H1 (cell line): ENCODE measurements around the gene TET1. TPM values are rescaled to one million over a fixed set of nuclear protein-coding genes. Genes with fewer than 3 reads are reported as not detected.
A peak's percentile ranks its signal among the peaks of the same experiment; 100 is the strongest.

ENCODE experiments used
- CTCF ChIA-PET: fragments of 300-600 bp; sonication (Branson Sonifier 250); formaldehyde crosslinking; loops from one replicate; lab custom pipeline; 2021; ENCODE audit not compliant: partially characterized antibody; lab: Charles Lee
- POLR2A ChIA-PET: fragments of 300-600 bp; sonication (Branson Sonifier 250); formaldehyde crosslinking; loops from one replicate; lab custom pipeline; 2021; ENCODE audit warnings: inconsistent platforms; ENCODE audit not compliant: partially characterized antibody; lab: Charles Lee
- DNase-seq, 2 experiments: peaks; one replicate each; pipeline versions ENCODE4 v3.0.0 to v3.0.0-alpha.2; 2010 to 2022; ENCODE audit warnings: low spot score in 2 of 2, low read depth in 1 of 2, mixed read lengths in 1 of 2
- FAIRE-seq: peaks from 2 replicates; lab custom pipeline; 2011; peaks lifted over from hg19 to GRCh38; lab: Jason Lieb, UNC
- H2AFZ ChIP-seq: 2 replicates; pipeline ENCODE4 v1.8.1; 2012; ENCODE audit warnings: low read length, inconsistent platforms
- H2AK5ac ChIP-seq: 2 replicates; pipeline ENCODE4 v1.6.1; 2013; ENCODE audit warnings: low read depth, low read length
- H2BK120ac ChIP-seq: replicated peaks from 2 replicates; pipeline ENCODE3; 2013; ENCODE audit warnings: low read depth, low read length, inconsistent platforms
- H2BK12ac ChIP-seq: 2 replicates; pipeline ENCODE4 v1.6.1; 2013; ENCODE audit warnings: low read depth, low read length
- H2BK15ac ChIP-seq: 2 replicates; pipeline ENCODE4 v1.6.1; 2013; ENCODE audit warnings: low read length
- H2BK20ac ChIP-seq: 2 replicates; pipeline ENCODE4 v1.6.1; 2013; ENCODE audit warnings: low read length
- H2BK5ac ChIP-seq: 2 replicates; pipeline ENCODE4 v1.6.1; 2013; ENCODE audit warnings: low read depth, low read length
- H3K14ac ChIP-seq: 2 replicates; pipeline ENCODE4 v1.6.1; 2013; ENCODE audit warnings: inconsistent platforms; ENCODE audit not compliant: insufficient read length
- H3K18ac ChIP-seq: 2 replicates; pipeline ENCODE4 v1.6.1; 2013; ENCODE audit warnings: low read length; ENCODE audit errors: extremely low read depth
- H3K23ac ChIP-seq: 2 replicates; pipeline ENCODE4 v1.6.1; 2013; ENCODE audit warnings: inconsistent platforms; ENCODE audit not compliant: insufficient read length
- H3K23me2 ChIP-seq: 2 replicates; pipeline ENCODE4 v1.6.1; 2013; ENCODE audit warnings: low read depth, low read length
- H3K27ac ChIP-seq: 2 replicates; pipeline ENCODE4 v1.6.1; 2011; ENCODE audit warnings: low read depth, low read length, inconsistent platforms
- H3K27me3 ChIP-seq, 4 experiments: replicated peaks in 1 of 4; 1 replicate in 1 of 4; 2 replicates in 3 of 4; pipeline versions ENCODE4 v1.6.1 to v1.8.1; 2011 to 2013; ENCODE audit warnings: low read length in 3 of 4, mild to moderate bottlenecking in 3 of 4, inconsistent platforms in 2 of 4, mixed read lengths in 2 of 4, moderate library complexity in 1 of 4; ENCODE audit not compliant: control insufficient read depth in 3 of 4, insufficient read depth in 3 of 4; ENCODE audit errors: extremely low read depth in 1 of 4
- H3K36me3 ChIP-seq, 4 experiments: 2 replicates each; pipeline versions ENCODE4 v1.6.1 to v1.8.1; 2011 to 2013; ENCODE audit warnings: mild to moderate bottlenecking in 4 of 4, low read length in 3 of 4, moderate library complexity in 2 of 4, control low read depth in 1 of 4, inconsistent platforms in 1 of 4; ENCODE audit not compliant: insufficient read depth in 4 of 4, control insufficient read depth in 2 of 4
- H3K4ac ChIP-seq: replicated peaks from 2 replicates; pipeline ENCODE3; 2013; ENCODE audit warnings: low read length, low read depth, mixed read lengths, inconsistent platforms; ENCODE audit not compliant: insufficient read length
- H3K4me1 ChIP-seq, 4 experiments: replicated peaks in 1 of 4; 1 replicate in 1 of 4; 2 replicates in 3 of 4; pipeline versions ENCODE4 v1.6.1 to v1.8.1; 2011 to 2013; ENCODE audit warnings: low read length in 3 of 4, inconsistent platforms in 2 of 4, mixed read lengths in 1 of 4; ENCODE audit not compliant: insufficient read depth in 4 of 4, control insufficient read depth in 3 of 4
- H3K4me2 ChIP-seq, 2 experiments: 2 replicates each; pipeline versions ENCODE4 v1.6.1 to v1.8.1; 2011 to 2013; ENCODE audit warnings: low read depth in 2 of 2, low read length in 2 of 2, control low read depth in 1 of 2, inconsistent platforms in 1 of 2, mild to moderate bottlenecking in 1 of 2; ENCODE audit not compliant: insufficient read depth in 1 of 2
- H3K4me3 ChIP-seq, 4 experiments: fragments of 200-600, 300-600 bp in 1 of 4; sonication (generic), shearing (Covaris generic), sonication (Bioruptor Twin) in 1 of 4; 2 replicates each; pipeline versions ENCODE4 v1.5.1 to v1.8.1; 2011 to 2016; ENCODE audit warnings: low read length in 4 of 4, low read depth in 3 of 4, control low read depth in 2 of 4, inconsistent platforms in 2 of 4, mild to moderate bottlenecking in 2 of 4, mixed read lengths in 1 of 4, moderate library complexity in 1 of 4; ENCODE audit not compliant: insufficient read depth in 2 of 4; ENCODE audit errors: extremely low read depth in 1 of 4
- H3K56ac ChIP-seq: replicated peaks from 2 replicates; pipeline ENCODE3; 2013; ENCODE audit warnings: low read depth, mild to moderate bottlenecking, mixed read lengths, low read length, inconsistent platforms; ENCODE audit not compliant: insufficient read length
- H3K79me1 ChIP-seq: 2 replicates; pipeline ENCODE4 v1.6.1; 2013; ENCODE audit warnings: low read depth, low read length, control low read depth
- H3K79me2 ChIP-seq, 2 experiments: 2 replicates each; pipeline versions ENCODE4 v1.6.1 to v1.8.1; 2012 to 2013; ENCODE audit warnings: low read length in 2 of 2, mild to moderate bottlenecking in 2 of 2, inconsistent platforms in 1 of 2; ENCODE audit not compliant: insufficient read depth in 2 of 2, control insufficient read depth in 1 of 2
- H3K9ac ChIP-seq, 4 experiments: replicated peaks in 1 of 4; 1 replicate in 1 of 4; 2 replicates in 3 of 4; pipeline versions ENCODE4 v1.6.1 to v1.8.1; 2011 to 2013; ENCODE audit warnings: low read depth in 3 of 4, low read length in 3 of 4, control low read depth in 2 of 4, mild to moderate bottlenecking in 2 of 4, moderate library complexity in 2 of 4, inconsistent platforms in 1 of 4; ENCODE audit errors: extremely low read depth in 1 of 4
- H3K9me3 ChIP-seq, 2 experiments: 2 replicates each; pipeline versions ENCODE4 v1.6.1 to v1.8.1; 2012 to 2013; ENCODE audit warnings: mild to moderate bottlenecking in 2 of 2, moderate library complexity in 2 of 2, control low read depth in 1 of 2, inconsistent platforms in 1 of 2, low read depth in 1 of 2, low read length in 1 of 2, mixed read lengths in 1 of 2; ENCODE audit not compliant: insufficient read depth in 2 of 2
- H4K20me1 ChIP-seq, 2 experiments: replicated peaks in 1 of 2; 2 replicates each; pipeline versions ENCODE3 to v1.8.1; 2011 to 2013; ENCODE audit warnings: inconsistent platforms in 2 of 2, low read length in 2 of 2, mild to moderate bottlenecking in 1 of 2; ENCODE audit not compliant: insufficient read depth in 2 of 2, control insufficient read depth in 1 of 2
- H4K5ac ChIP-seq: 2 replicates; pipeline ENCODE4 v1.6.1; 2013; ENCODE audit warnings: low read length, low read depth, mixed read lengths, inconsistent platforms; ENCODE audit not compliant: insufficient read length
- H4K8ac ChIP-seq: 2 replicates; pipeline ENCODE4 v1.8.0; 2013; ENCODE audit warnings: mild to moderate bottlenecking, moderate library complexity, low read length, inconsistent platforms; ENCODE audit not compliant: insufficient read depth; ENCODE audit errors: extremely low read depth
- H4K91ac ChIP-seq: replicated peaks from 2 replicates; pipeline ENCODE3; 2013; ENCODE audit warnings: low read length, mixed read lengths, inconsistent platforms; ENCODE audit not compliant: insufficient read length
- CHD1 ChIP-seq: IDR thresholded peaks from 2 replicates; pipeline ENCODE4 v1.6.1; 2012; ENCODE audit warnings: low read depth, low read length, improper control_type of control experiment
- SIN3A ChIP-seq, 2 experiments: IDR thresholded peaks in 1 of 2; conservative IDR thresholded peaks in 1 of 2; 2 replicates each; pipeline ENCODE4 v1.6.1; 2011 to 2012; ENCODE audit warnings: low read length in 2 of 2, improper control_type of control experiment in 1 of 2, low read depth in 1 of 2, mild to moderate bottlenecking in 1 of 2
- WGBS, 2 experiments: shearing (Covaris generic) in 1 of 2; methylation state at CpG; one replicate each; pipeline versions ENCODE4 v1.1.6 to v1.1.7; 2013 to 2015; ENCODE audit warnings: low lambda C conversion rate in 2 of 2, mixed read lengths in 2 of 2, inconsistent platforms in 1 of 2, low coverage in 1 of 2, missing lambda C conversion rate in 1 of 2; ENCODE audit not compliant: insufficient replicate concordance in 2 of 2, insufficient coverage in 1 of 2, insufficient read length in 1 of 2; ENCODE audit errors: extremely low coverage in 1 of 2, missing lambda C conversion rate in 1 of 2; 5-methylcytosine and 5-hydroxymethylcytosine counted together
- polyA plus RNA-seq, 7 experiments: library from polyadenylated mRNA; depleted of rRNA in 3 of 7; stranded (reverse) in 5 of 7; unstranded in 2 of 7; fragments of >200 nt in 5 of 7; fragments of 200-250 nt in 2 of 7; gene quantifications; 1 replicate in 5 of 7; 2 replicates in 1 of 7; 4 replicates in 1 of 7; pipeline versions ENCODE4 v1.2.1 to v1.2.3, GENCODE V29; 2011 to 2013; ENCODE audit warnings: missing spikeins in 2 of 7, mixed read lengths in 2 of 7
- total RNA-seq: library from RNA; stranded (reverse); fragmentation: NEBNext Ultra II Directional; extraction: Animal tissue kit (Norgen Biotek cat#: 25700); gene quantifications from 2 replicates; pipeline ENCODE4 v1.2.1, GENCODE V29; 2021

The TET1 gene
- total and polyA plus RNA-seq, 2 of the 8 experiments (the other 6 are each of a cell fraction or from before 2014, with no cell fraction given) = 15.2 to 69.3 TPM

DNA sequence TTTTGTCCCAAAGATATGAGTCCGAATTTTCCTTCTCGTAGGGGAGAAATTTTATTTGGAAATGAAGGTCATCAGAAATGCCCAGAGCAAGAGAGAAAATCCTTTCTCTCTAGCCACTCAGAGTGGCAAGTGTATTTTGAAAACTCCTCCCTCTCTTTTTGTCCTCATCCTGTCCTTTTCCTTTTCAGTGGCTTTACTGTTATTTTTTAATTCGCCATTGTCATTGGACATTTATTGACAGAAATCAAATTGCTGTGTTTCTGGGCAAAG is 39.6 kb downstream of the TET1 start:
- no peak overlapping the region for H2BK15ac ChIP-seq
- peaks cover 3% of the 10 kb centered on the region; the same call in 1 of the 2 replicates for H3K23me2 ChIP-seq
- peaks cover 7% of the 10 kb centered on the region for H3K79me1 ChIP-seq
- H3K27me3 ChIP-seq = no peaks in the 10 kb centered on the region
- no peak overlapping the region for H2AFZ ChIP-seq
- H3K4me2 ChIP-seq = peak overlapping the region; percentile 77 to 87
- H3K23ac ChIP-seq = no peak overlapping the region
- H4K8ac ChIP-seq = no peak overlapping the region
- peaks cover 0 to 10% of the 10 kb centered on the region in 2 experiments for H4K20me1 ChIP-seq
- H4K91ac ChIP-seq = peak overlapping the region; percentile 57
- H3K18ac ChIP-seq = peak overlapping the region; percentile 85; the same call in 1 of the 2 replicates
- FAIRE-seq (no peak), DNase-seq (no peak)
- 47% methylated on average over 3 of the region's 3 CpGs; no CpG with 5 or more reads in 1 of the 2 experiments for WGBS, 2 experiments
- H2BK5ac ChIP-seq = 0 out of 2 replicates have a peak overlapping the region, but pooled peaks have one; percentile 77
- H3K36me3 ChIP-seq = peaks cover 0 to 23% (median 4%) of the 10 kb centered on the region in 4 experiments; a peak in 4 of 8 replicates
- H3K9ac ChIP-seq = peak overlapping the region in 2 of 4 experiments; percentile 10 to 30; a peak in 2 of 7 replicates
- CTCF ChIA-PET = interaction anchor here (1.0 to 2.9 kb wide), 3 partner anchors 16 to 49 kb away, joined by 3 to 11 read pairs (median 5); partner anchors contain the start of gene TET1
- peak overlapping the region; percentile 65 for H3K27ac ChIP-seq
- H3K4ac ChIP-seq = peak overlapping the region; percentile 60
- H2AK5ac ChIP-seq = no peak overlapping the region
- H3K79me2 ChIP-seq = peaks cover 0 to 62% of the 10 kb centered on the region in 2 experiments; a peak in 2 of 4 replicates
- peak overlapping the region; percentile 45; the same call in 1 of the 2 replicates for H2BK12ac ChIP-seq
- POLR2A ChIA-PET = interaction anchor here (0.6 to 3.4 kb wide), 15 partner anchors 8 to 302 kb away, joined by 3 to 55 read pairs (median 7); partner anchors contain the start of genes CCAR1, DDX50 and TET1
- no peak overlapping the region for H2BK20ac ChIP-seq
- H3K56ac ChIP-seq = no peak overlapping the region
- H3K4me3 ChIP-seq = peak overlapping the region; percentile 21 to 51 (median 34); a peak in 5 of 8 replicates
- no peak overlapping the region for H3K14ac ChIP-seq
- H2BK120ac ChIP-seq = no peak overlapping the region
- H3K4me1 ChIP-seq = peaks cover 8 to 20% (median 13%) of the 10 kb centered on the region in 4 experiments
- peak overlapping the region; percentile 53 for H4K5ac ChIP-seq
- no peaks in the 10 kb centered on the region for H3K9me3 ChIP-seq
- TF ChIP-seq CHD1 (no peak), SIN3A (conservative IDR thresholded peaks at IDR 0.05 in 1 of 2, IDR thresholded peaks at IDR 0.05 in 1 of 2; ENCODE audit: low read depth in 1 of 2, low read length in 2 of 2) (0 out of 4 replicates have a peak, but pooled peaks of 1 of the 2 experiments have one; percentile 4)
